ENCODE results near the gene ZNF329. TPM values are rescaled to one million over a fixed set of nuclear protein-coding genes. Genes with fewer than 3 reads are reported as not detected.

ZNF329 gene
- 10 to 100 TPM; 13.0 to 14.9 (median 14.4) TPM for total RNA-seq
- 22.8 TPM for total RNA-seq (2013)

DNA sequence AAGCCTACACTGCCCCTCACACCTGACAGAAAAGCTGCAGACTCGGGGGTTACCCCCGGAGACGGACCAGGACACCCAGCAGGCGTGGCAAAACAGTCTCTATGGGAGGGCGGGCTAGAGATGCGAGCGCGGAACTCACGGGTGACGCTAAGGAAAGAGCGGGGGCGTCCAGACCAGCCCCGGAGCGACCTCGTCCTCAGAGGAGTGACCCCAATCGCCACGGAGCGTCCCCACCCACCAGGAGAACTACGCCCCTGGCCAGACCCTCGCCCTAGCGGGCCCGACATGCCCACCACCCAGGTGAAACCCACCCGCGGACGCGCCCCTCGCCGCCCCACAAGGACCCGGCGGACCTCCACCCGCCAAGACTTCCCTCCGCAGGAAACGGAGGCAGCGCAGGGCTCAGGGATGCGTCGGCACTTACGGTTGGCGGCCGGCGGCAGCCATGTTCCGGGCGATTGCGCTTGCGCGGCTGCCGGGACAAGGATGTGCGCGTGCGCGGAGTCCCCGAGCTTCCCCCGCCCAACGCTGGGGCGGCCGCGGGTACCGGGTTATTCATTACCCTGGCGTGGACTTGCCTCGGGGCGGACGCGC lies at the start of gene ZNF329:
Gene ZNF329 (minus strand): TSS at position 462 of the 594 bp plus-strand sequence. CDS start 21,286 bp downstream, outside the sequence.
- intact Hi-C loops (cut with micrococcal nuclease), result loop anchor here (2.0 to 10.0 kb wide), 4 partner anchors 52 to 1046 kb away; partner anchors contain the start of genes ZNF606, ZNF772 and ZSCAN18

DNA sequence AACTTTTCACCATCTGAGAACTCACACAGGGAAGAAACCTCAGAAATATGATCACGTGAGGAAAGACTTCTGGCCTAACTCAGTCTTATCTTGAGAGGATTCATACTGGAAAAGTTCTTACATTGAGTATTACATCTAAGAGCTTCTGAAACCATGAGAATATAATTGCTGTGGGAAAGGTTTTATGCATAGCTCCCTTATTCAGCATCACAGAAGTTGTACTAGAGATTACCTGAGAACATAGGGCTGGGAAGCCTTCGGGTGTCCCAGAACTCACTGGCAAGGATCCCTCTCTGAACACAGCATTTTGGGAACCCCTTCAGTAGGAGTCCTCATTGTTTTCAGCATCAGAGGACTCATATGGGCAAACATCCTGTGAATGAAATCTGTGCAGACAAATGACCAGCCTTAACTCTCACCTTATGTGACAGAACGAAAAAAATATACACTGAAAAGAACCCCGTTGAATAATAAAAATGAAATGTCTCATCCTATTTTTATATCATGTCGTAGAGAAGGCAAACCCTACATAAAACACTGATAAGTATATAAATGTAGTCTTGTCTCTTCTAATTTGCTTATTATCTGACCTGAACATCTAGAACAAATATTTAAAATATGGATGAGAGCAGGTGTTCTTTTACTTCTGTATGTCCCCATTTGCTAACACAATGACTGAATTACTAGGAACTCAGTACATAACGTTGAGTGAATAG lies 46.5 kb upstream of the ZNF329 start:
- Mint-ChIP-seq H3K9me3 (peaks cover 16 to 39% of the 10 kb centered on the region in 2 donors), H3K4me1 (peaks cover 0 to 4% of the 10 kb centered on the region in 2 donors), H3K27ac (no peak overlapping the region), H3K27me3 (ENCODE audit: low read depth in 2 of 2) (no peaks in the 10 kb centered on the region), H3K4me3 (no peak overlapping the region), H3K36me3 (peaks cover 77% of the 10 kb centered on the region)
- Histone ChIP-seq H3K4me1 (ENCODE audit: control insufficient read depth, insufficient read depth, low read length) (no peaks in the 10 kb centered on the region), H3K9me3 (ENCODE audit: control insufficient read depth, insufficient read depth, low read length) (peaks cover 90% of the 10 kb centered on the region), H3K27me3 (ENCODE audit: control insufficient read depth, insufficient read depth, low read length) (no peaks in the 10 kb centered on the region), H3K4me3 (ENCODE audit: low read length) (no peak overlapping the region), H3K27ac (ENCODE audit: low read length) (no peak overlapping the region), H3K36me3 (ENCODE audit: control insufficient read depth, insufficient read depth, low read length) (peaks cover 26% of the 10 kb centered on the region)
- peak in 1 of 2 donors; percentile 44 for DNase-seq
- no peak for TF ChIP-seq CTCF (IDR thresholded peaks at IDR 0.05)
- WGBS (ENCODE audit: insufficient coverage), result 97% methylated on average over 2 of the region's 6 CpGs
- intact Hi-C loops (cut with micrococcal nuclease), result no loop called here
- ATAC-seq, result no peak

More for the DNA sequence above, at the start of gene ZNF329:
- peaks cover 18 to 19% of the 10 kb centered on the region in 2 donors for H3K4me1 Mint-ChIP-seq
- H3K4me3 ChIP-seq (ENCODE audit: low read length), result peak within 1 kb of the TSS; percentile 91
- H3K27ac Mint-ChIP-seq, result peak within 1 kb of the TSS; percentile 83 to 84
- peak within 1 kb of the TSS; percentile 90 for H3K4me3 Mint-ChIP-seq
- ATAC-seq (peak; percentile 63 to 76 (median 67)), DNase-seq (peak; percentile 94 to 95)
- no peak for TF ChIP-seq CTCF (IDR thresholded peaks at IDR 0.05)
- peaks cover 2 to 4% of the 10 kb centered on the region in 2 donors for H3K9me3 Mint-ChIP-seq
- H3K9me3 ChIP-seq (ENCODE audit: control insufficient read depth, insufficient read depth, low read length), result peaks cover 7% of the 10 kb centered on the region
- H3K36me3 ChIP-seq (ENCODE audit: control insufficient read depth, insufficient read depth, low read length), result no peaks in the 10 kb centered on the region
- peak within 1 kb of the TSS; percentile 94 for H3K27ac ChIP-seq (ENCODE audit: low read length)
- whole genome bisulfite sequencing (ENCODE audit: insufficient coverage), result under 1% methylated on average over 62 of the region's 62 CpGs
- no peaks in the 10 kb centered on the region for H3K27me3 ChIP-seq (ENCODE audit: control insufficient read depth, insufficient read depth, low read length)
- H3K4me1 ChIP-seq (ENCODE audit: control insufficient read depth, insufficient read depth, low read length), result peaks cover 21% of the 10 kb centered on the region
- H3K27me3 Mint-ChIP-seq (ENCODE audit: low read depth in 2 of 2), result no peaks in the 10 kb centered on the region
- H3K36me3 Mint-ChIP-seq, result peaks cover 5% of the 10 kb centered on the region

DNA sequence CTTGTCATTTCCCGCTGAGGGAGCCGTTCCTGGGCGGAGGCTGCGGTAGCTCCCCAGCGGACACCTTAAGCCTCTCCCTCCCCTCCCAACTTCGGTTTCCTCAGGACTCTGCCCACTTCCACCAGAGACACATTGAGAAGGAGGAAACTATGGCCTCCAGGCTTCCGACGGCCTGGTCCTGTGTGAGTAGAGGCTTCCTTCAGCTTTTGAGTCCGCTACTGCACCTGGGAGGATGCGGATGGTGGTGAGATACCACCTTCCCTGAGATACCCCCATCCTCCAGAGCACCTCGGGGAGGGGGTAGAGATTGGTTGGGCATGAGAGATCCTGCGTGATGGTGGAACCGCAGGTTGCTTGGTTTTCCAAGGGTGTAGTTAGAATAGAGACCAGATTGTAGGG lies 33.2 kb upstream of the ZNF329 start:
- Mint-ChIP-seq H3K4me1 (peaks cover 17 to 22% of the 10 kb centered on the region in 2 donors), H3K36me3 (peaks cover 13% of the 10 kb centered on the region), H3K4me3 (peak overlapping the region; percentile 98), H3K27ac (peak overlapping the region; percentile 100), H3K9me3 (peaks cover 8 to 12% of the 10 kb centered on the region in 2 donors), H3K27me3 (ENCODE audit: low read depth in 2 of 2) (no peaks in the 10 kb centered on the region)
- ATAC-seq (no peak), DNase-seq (no peak)
- peaks cover 19% of the 10 kb centered on the region for H3K4me1 ChIP-seq (ENCODE audit: control insufficient read depth, insufficient read depth, low read length)
- H3K9me3 ChIP-seq (ENCODE audit: control insufficient read depth, insufficient read depth, low read length), result peaks cover 83% of the 10 kb centered on the region
- H3K4me3 ChIP-seq (ENCODE audit: low read length), result peak overlapping the region; percentile 88
- H3K36me3 ChIP-seq (ENCODE audit: control insufficient read depth, insufficient read depth, low read length), result peaks cover 9% of the 10 kb centered on the region
- intact Hi-C loops (cut with micrococcal nuclease), result loop anchor here (1.0 to 10.0 kb wide), 6 partner anchors 95 to 415 kb away; partner anchors contain the start of genes ERVK3-1, RPS5, ZBTB45 and ZNF324B
- WGBS (ENCODE audit: insufficient coverage), result 25% methylated on average over 10 of the region's 13 CpGs
- peak overlapping the region; percentile 99 for H3K27ac ChIP-seq (ENCODE audit: low read length)
- no peaks in the 10 kb centered on the region for H3K27me3 ChIP-seq (ENCODE audit: control insufficient read depth, insufficient read depth, low read length)
- TF ChIP-seq CTCF (IDR thresholded peaks at IDR 0.05), result no peak
